Suprapubic skin (tissue), 4 donors: ENCODE data around the gene SIVA1. TPM values are rescaled to one million over a fixed set of nuclear protein-coding genes. Genes with fewer than 3 reads are reported as not detected.

Source experiments
- DNase-seq, 2 donors: peaks; one replicate each; pipeline ENCODE4 v3.0.0-alpha.2; 2019; ENCODE audit warnings: low spot score in 2 of 2
- H3K27ac ChIP-seq: fragments of 200-600 bp; sonication (generic); one replicate; pipeline ENCODE4 v1.5.1; 2019
- H3K27me3 ChIP-seq: fragments of 200-600 bp; sonication (generic); one replicate; pipeline ENCODE4 v1.5.1; 2019
- H3K36me3 ChIP-seq: fragments of 200-600 bp; sonication (generic); one replicate; pipeline ENCODE4 v1.5.1; 2019
- H3K4me1 ChIP-seq: fragments of 200-600 bp; sonication (generic); one replicate; pipeline ENCODE4 v1.5.1; 2019
- H3K4me3 ChIP-seq: fragments of 200-600 bp; sonication (generic); one replicate; pipeline ENCODE4 v1.5.1; 2019; ENCODE audit warnings: mild to moderate bottlenecking
- H3K9me3 ChIP-seq: fragments of 200-600 bp; sonication (generic); one replicate; pipeline ENCODE4 v1.5.1; 2019
- CTCF ChIP-seq, 2 donors: fragments of 200-600 bp in 1 of 2; fragments of 450-650 bp in 1 of 2; sonication (generic) in 1 of 2; IDR thresholded peaks; one replicate each; pipeline ENCODE4 v1.5.1; 2016 to 2019; ENCODE audit warnings: antibody characterized with exemption in 2 of 2, mild to moderate bottlenecking in 1 of 2, moderate library complexity in 1 of 2
- EP300 ChIP-seq: sonication (generic); formaldehyde crosslinking; IDR thresholded peaks from one replicate; pipeline ENCODE4 v1.6.1; 2017; ENCODE audit warnings: antibody characterized with exemption
- POLR2A ChIP-seq, 2 donors: fragments of 450-650 bp; IDR thresholded peaks; one replicate each; pipeline ENCODE4 v1.6.1; 2017; ENCODE audit warnings: antibody characterized with exemption in 2 of 2, mild to moderate bottlenecking in 2 of 2, moderate library complexity in 2 of 2
- POLR2AphosphoS5 ChIP-seq, 3 donors: sonication (generic); formaldehyde crosslinking; IDR thresholded peaks; one replicate each; pipeline ENCODE4 v1.6.1; 2017; ENCODE audit warnings: antibody characterized with exemption in 3 of 3
- WGBS: methylation state at CpG from one replicate; pipeline ENCODE4 v1.1.5; 2018; 5-methylcytosine and 5-hydroxymethylcytosine counted together
- total RNA-seq, 4 donors: library from RNA; depleted of rRNA; stranded (reverse); fragments of >200 nt; gene quantifications; one replicate each; pipeline ENCODE4 v1.1.0, GENCODE V29; 2016

The SIVA1 gene
- total RNA-seq, 4 donors from 2014 or later, result 94.0 to 159 (median 142) TPM

- H3K36me3 ChIP-seq, result peaks cover 70% of the 10 kb centered on the region
- H3K27ac ChIP-seq, result no peak overlapping the region
Measured at GRCh38 chr14:104773505-104774452, 20.8 kb downstream of the SIVA1 start.

GRCh38 chr14:104774453-104775072 lies 21.6 kb downstream of the SIVA1 start:
- Histone ChIP-seq H3K36me3 (peaks cover 76% of the 10 kb centered on the region), H3K27me3 (no peaks in the 10 kb centered on the region), H3K4me1 (peaks cover 5% of the 10 kb centered on the region), H3K27ac (no peak overlapping the region), H3K4me3 (no peak overlapping the region), H3K9me3 (no peaks in the 10 kb centered on the region)
- no peak for DNase-seq
- TF ChIP-seq POLR2AphosphoS5 (IDR thresholded peaks at IDR 0.05), result no peak
- 81% methylated on average over 14 of the region's 20 CpGs for WGBS

More at GRCh38 chr14:104773505-104774452, 20.8 kb downstream of the SIVA1 start:
- H3K27me3 ChIP-seq, result no peaks in the 10 kb centered on the region
- WGBS, result 95% methylated on average over 30 of the region's 46 CpGs
- no peaks in the 10 kb centered on the region for H3K9me3 ChIP-seq
- H3K4me3 ChIP-seq, result no peak overlapping the region
- TF ChIP-seq CTCF (IDR thresholded peaks at IDR 0.05), result no peak
- no peak for TF ChIP-seq EP300
- TF ChIP-seq POLR2AphosphoS5 (IDR thresholded peaks at IDR 0.05), result no peak
- no peak for DNase-seq
- peaks cover 7% of the 10 kb centered on the region for H3K4me1 ChIP-seq

DNA sequence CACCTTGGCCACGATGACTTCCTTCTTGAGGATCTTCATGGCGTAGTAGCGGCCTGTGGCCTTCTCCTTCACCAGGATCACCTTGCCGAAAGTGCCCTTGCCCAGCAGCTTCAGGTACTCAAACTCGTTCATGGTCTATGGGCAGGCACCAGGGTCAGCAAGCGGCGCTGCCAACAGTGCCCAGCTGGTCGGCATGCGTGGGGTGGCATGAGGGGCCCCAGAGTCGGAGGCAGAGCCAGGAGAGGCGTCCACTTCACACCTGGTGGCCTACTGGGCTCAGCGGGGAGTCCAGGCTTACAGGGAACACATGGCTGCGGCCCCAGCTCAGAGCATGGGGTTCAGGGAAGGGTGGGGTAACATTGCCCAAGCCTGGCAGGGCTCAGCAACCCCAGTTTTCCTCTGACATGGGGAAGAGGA lies 22.1 kb downstream of the SIVA1 start:
- H3K4me1 ChIP-seq, result peaks cover 5% of the 10 kb centered on the region
- H3K36me3 ChIP-seq, result peaks cover 82% of the 10 kb centered on the region
- no peak overlapping the region for H3K4me3 ChIP-seq
- no peak for TF ChIP-seq POLR2A (IDR thresholded peaks at IDR 0.05)
- TF ChIP-seq CTCF (IDR thresholded peaks at IDR 0.05), result no peak
- TF ChIP-seq POLR2AphosphoS5 (IDR thresholded peaks at IDR 0.05), result no peak
- DNase-seq, result no peak
- H3K27me3 ChIP-seq, result no peaks in the 10 kb centered on the region
- no peak overlapping the region for H3K27ac ChIP-seq
- no peaks in the 10 kb centered on the region for H3K9me3 ChIP-seq
- 96% methylated on average over 4 of the region's 13 CpGs for WGBS

DNA sequence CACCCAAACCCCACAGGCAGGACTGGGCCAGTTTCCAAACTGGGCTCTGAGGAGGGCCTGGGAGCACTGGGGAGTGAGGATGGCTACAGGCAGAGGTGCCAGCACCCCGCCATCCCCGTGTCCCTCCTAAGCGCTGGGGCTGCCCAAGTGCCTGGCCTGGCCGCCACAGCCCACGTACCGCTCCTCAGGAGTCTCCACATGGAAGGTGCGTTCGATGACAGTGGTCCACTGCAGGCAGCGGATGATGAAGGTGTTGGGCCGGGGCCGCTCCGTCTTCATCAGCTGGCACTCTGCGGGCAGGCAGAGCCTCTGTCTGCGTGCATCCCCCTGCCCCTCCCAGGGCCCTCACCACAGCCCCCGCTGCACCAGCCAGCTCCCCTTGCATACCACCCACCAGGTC lies 23.5 kb downstream of the SIVA1 start:
- H3K27me3 ChIP-seq, result no peaks in the 10 kb centered on the region
- H3K9me3 ChIP-seq, result no peaks in the 10 kb centered on the region
- TF ChIP-seq CTCF (IDR thresholded peaks at IDR 0.05), result no peak
- no peak for TF ChIP-seq POLR2A (IDR thresholded peaks at IDR 0.05)
- TF ChIP-seq EP300, result no peak
- WGBS, result 99% methylated on average over 14 of the region's 15 CpGs
- H3K36me3 ChIP-seq, result peaks cover 77% of the 10 kb centered on the region
- H3K27ac ChIP-seq, result no peak overlapping the region
- DNase-seq, result no peak
- peaks cover 5% of the 10 kb centered on the region for H3K4me1 ChIP-seq
- no peak overlapping the region for H3K4me3 ChIP-seq

- no peak for DNase-seq
- no peak overlapping the region for H3K4me3 ChIP-seq
- peaks cover 70% of the 10 kb centered on the region for H3K36me3 ChIP-seq
- H3K4me1 ChIP-seq, result peaks cover 5% of the 10 kb centered on the region
- no peak overlapping the region for H3K27ac ChIP-seq
- H3K9me3 ChIP-seq, result no peaks in the 10 kb centered on the region
- H3K27me3 ChIP-seq, result no peaks in the 10 kb centered on the region
- WGBS, result 87% methylated on average over 11 of the region's 16 CpGs
- no peak for TF ChIP-seq POLR2A (IDR thresholded peaks at IDR 0.05)
- TF ChIP-seq POLR2AphosphoS5 (IDR thresholded peaks at IDR 0.05), result no peak
- no peak for TF ChIP-seq CTCF (IDR thresholded peaks at IDR 0.05)
- TF ChIP-seq EP300, result no peak
Measured at GRCh38 chr14:104776961-104777807, 24.2 kb downstream of the SIVA1 start.
